HG03196 (cell line): Measurements from ENCODE around the gene MRPS11.
"Not testable (repeated sequence)": the region's sequence is repeated elsewhere in the genome, so short reads cannot be mapped to it uniquely, and the experiment has no call there.

Experiments
- ATAC-seq: cut with Tn5 transposase; IDR thresholded peaks from one replicate; pipeline ENCODE4 v1.9.1; 2021; ENCODE audit not compliant: unreplicated experiment

Gene MRPS11

GRCh38 chr15:88454867-88455810 lies 12.4 kb upstream of the MRPS11 start:
- ATAC-seq = peak; percentile 77

GRCh38 chr15:88456733-88457132 lies 10.8 kb upstream of the MRPS11 start:
- no peak for ATAC-seq

- ATAC-seq = no peak
Observed at GRCh38 chr15:88463870-88464532, 3.5 kb upstream of the MRPS11 start.

GRCh38 chr15:88465633-88466224 lies 1.8 kb upstream of the MRPS11 start:
- ATAC-seq = no peak

GRCh38 chr15:88467935-88468528 lies 524 bp downstream of the MRPS11 start:
- ATAC-seq = no peak

- ATAC-seq = not testable (repeated sequence)
Observed at GRCh38 chr15:88468721-88469120, 1.2 kb downstream of the MRPS11 start.

- ATAC-seq = no peak
Observed at GRCh38 chr15:88469321-88469720, 1.8 kb downstream of the MRPS11 start.

GRCh38 chr15:88470625-88471372 lies 3.3 kb downstream of the MRPS11 start:
- ATAC-seq = no peak

GRCh38 chr15:88472225-88472624 lies 4.7 kb downstream of the MRPS11 start:
- no peak for ATAC-seq

GRCh38 chr15:88473661-88474293 lies 6.3 kb downstream of the MRPS11 start:
- ATAC-seq = not testable (repeated sequence)

GRCh38 chr15:88476635-88477060 lies 9.1 kb downstream of the MRPS11 start:
- ATAC-seq = no peak

GRCh38 chr15:88477126-88477525 lies 9.6 kb downstream of the MRPS11 start:
- no peak for ATAC-seq

- no peak for ATAC-seq
Observed at GRCh38 chr15:88477904-88478303, 10.4 kb downstream of the MRPS11 start.

GRCh38 chr15:88479169-88479568 lies 11.7 kb downstream of the MRPS11 start:
- no peak for ATAC-seq

GRCh38 chr15:88480981-88481380 lies 13.5 kb downstream of the MRPS11 start:
- no peak for ATAC-seq

GRCh38 chr15:88482263-88482662 lies 14.8 kb downstream of the MRPS11 start:
- ATAC-seq = no peak

- no peak for ATAC-seq
Observed at GRCh38 chr15:88484682-88485331, 17.3 kb downstream of the MRPS11 start.

- ATAC-seq = no peak
Observed at GRCh38 chr15:88487178-88487795, 19.8 kb downstream of the MRPS11 start.
